ENCODE results near the gene ZNF724. TPM values are rescaled to one million over a fixed set of nuclear protein-coding genes. Genes with fewer than 3 reads are reported as not detected.

The ZNF724 gene
- total and polyA plus RNA-seq, 12 donors = 0.10 to 2.2 (median 1.5) TPM

DNA sequence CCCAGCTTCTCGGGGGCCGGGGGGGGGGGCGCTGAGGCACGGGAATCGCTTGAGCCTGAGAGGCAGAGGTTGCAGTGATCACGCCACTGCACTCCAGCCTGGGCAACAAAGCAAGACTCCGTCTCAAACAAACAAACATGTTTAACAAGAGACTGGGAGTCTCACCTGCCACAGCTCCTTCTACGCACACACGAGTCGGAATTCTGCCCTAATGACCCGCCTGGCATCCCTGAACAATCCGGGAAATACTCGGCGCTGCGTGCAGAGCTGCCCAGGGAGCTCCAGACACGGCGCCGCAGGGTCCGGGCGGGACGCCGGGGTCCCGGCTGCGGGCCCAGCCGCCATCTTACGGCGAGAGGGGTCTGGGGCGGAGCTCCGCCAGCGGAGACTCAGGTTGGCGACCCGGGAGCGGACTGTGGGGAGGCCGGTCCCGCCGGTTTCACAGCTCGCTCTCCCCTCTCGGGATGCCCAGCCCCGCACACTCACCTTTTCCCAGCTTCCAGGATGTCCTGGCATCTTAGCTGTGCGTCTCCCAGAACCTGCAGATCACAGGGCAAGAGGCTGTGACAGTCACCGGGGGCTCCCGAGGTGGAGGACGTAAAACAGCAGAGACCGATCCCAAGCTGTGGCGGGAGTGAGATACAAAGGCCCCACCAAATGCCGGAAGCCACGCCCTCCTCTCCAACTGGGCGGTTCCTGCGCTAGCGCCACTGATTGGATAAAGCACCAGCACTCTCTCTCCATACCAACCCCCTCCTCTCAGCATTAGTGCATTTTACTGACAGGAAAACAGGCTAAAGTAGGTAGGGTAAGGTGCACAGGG is 23.6 kb upstream of the ZNF724 start:
- H3K9me3 ChIP-seq = no peaks in the 10 kb centered on the region
- TF ChIP-seq, protein P1, sequence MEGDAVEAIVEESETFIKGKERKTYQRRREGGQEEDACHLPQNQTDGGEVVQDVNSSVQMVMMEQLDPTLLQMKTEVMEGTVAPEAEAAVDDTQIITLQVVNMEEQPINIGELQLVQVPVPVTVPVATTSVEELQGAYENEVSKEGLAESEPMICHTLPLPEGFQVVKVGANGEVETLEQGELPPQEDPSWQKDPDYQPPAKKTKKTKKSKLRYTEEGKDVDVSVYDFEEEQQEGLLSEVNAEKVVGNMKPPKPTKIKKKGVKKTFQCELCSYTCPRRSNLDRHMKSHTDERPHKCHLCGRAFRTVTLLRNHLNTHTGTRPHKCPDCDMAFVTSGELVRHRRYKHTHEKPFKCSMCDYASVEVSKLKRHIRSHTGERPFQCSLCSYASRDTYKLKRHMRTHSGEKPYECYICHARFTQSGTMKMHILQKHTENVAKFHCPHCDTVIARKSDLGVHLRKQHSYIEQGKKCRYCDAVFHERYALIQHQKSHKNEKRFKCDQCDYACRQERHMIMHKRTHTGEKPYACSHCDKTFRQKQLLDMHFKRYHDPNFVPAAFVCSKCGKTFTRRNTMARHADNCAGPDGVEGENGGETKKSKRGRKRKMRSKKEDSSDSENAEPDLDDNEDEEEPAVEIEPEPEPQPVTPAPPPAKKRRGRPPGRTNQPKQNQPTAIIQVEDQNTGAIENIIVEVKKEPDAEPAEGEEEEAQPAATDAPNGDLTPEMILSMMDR (IDR thresholded peaks at IDR 0.05) = peak in 3 of 9 donors; percentile 6 to 34 (median 19)
- intact Hi-C loops (cut with DNase I) = loop anchor here in 2 of 10 donors (5.0 to 10.0 kb wide), 2 partner anchors 121 to 414 kb away; partner anchors contain the start of genes ZNF675 (in 1 of the 2) and ZNF91 (in 1 of the 2)
- peaks cover 0 to 18% (median 11%) of the 10 kb centered on the region in 9 donors for H3K4me1 ChIP-seq
- H3K27me3 ChIP-seq = no peaks in the 10 kb centered on the region
- H3K36me3 ChIP-seq = peaks cover 0 to 27% (median 0%) of the 10 kb centered on the region in 9 donors
- DNase-seq (peak; percentile 91 to 92), ATAC-seq (peak; percentile 99 to 100 (median 100))
- H3K27ac ChIP-seq = peak overlapping the region in 9 of 10 donors; percentile 69 to 89 (median 84)
- peak overlapping the region; percentile 69 to 100 (median 95) for H3K4me3 ChIP-seq
- WGBS, 2 donors = 0% methylated on average over 50 of the region's 50 CpGs

DNA sequence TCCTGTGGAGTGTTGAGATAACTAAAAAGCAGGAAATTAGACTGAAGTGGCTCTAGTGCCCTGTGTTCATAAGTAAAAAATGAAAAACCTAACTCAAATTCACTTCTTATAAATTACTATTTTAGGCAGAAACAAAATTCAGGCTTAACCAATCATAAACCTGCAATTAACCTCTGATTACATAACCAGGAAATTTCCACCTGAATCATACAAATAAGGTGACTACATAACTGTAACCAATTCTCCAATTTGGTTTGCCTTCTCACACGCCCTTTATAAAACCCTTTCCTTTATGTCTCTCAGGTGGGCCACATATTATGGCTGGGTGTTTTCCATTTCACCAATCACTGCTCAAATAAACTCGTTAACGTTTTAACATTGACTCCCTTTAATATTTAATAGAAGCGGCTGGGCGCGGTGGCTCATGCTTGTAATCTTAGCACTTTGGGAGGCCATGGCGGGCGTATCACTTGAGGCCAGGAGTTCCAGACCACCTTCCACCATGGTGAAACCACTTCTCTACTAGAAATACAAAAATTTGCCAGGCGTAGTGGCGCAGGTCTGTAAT is 22.9 kb upstream of the ZNF724 start:
- intact Hi-C loops (cut with DNase I) = loop anchor here in 2 of 10 donors (5.0 to 10.0 kb wide), 2 partner anchors 122 to 414 kb away; partner anchors contain the start of genes ZNF675 (in 1 of the 2) and ZNF91 (in 1 of the 2)
- DNase-seq (no peak), ATAC-seq (no peak)
- no peaks in the 10 kb centered on the region for H3K27me3 ChIP-seq
- TF ChIP-seq, protein P1 (IDR thresholded peaks at IDR 0.05) = no peak
- H3K4me3 ChIP-seq = peak overlapping the region; percentile 69 to 100 (median 95)
- H3K36me3 ChIP-seq = peaks cover 0 to 34% (median 0%) of the 10 kb centered on the region in 9 donors
- 3% methylated on average over 10 of the region's 10 CpGs for WGBS, 2 donors
- peak overlapping the region in 9 of 10 donors; percentile 69 to 89 (median 84) for H3K27ac ChIP-seq
- no peaks in the 10 kb centered on the region for H3K9me3 ChIP-seq
- peaks cover 0 to 18% (median 11%) of the 10 kb centered on the region in 9 donors for H3K4me1 ChIP-seq

DNA sequence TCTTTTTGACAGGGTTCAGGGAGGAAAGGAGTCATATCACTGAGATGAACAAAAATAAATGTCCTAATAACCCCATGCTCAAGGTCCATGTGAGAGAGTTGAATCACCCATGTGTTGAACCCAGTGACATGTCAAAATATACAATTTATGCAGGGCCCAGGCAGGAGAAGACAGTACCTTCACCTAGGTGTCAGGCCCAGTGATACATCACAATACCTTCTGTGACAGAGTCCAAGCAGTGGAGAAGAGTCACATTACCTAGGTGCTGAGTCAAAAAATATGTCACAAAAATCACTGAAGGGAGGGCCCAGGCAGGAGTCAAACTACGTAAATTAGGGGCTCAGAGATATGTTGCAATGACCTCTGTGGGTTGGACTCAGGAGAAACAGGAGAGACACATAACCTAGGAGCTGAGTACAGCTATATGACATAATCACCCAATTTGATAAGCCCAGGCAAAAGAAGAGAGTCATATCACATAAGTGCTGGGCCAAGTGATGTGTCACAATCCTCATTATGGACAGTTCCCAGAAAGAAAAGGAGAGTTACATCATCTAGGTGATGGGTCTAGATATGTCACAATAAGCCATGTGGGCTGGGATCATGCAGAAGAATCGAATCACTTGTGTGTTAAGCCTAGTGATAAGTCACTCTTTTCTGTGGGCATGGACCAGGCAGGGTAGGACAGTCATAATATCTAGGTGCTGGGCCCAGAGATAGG is 13.8 kb upstream of the ZNF724 start:
- H3K4me1 ChIP-seq = no peaks in the 10 kb centered on the region
- DNase-seq = no peak
- H3K36me3 ChIP-seq = peaks cover 0 to 69% (median 7%) of the 10 kb centered on the region in 9 donors
- no peak overlapping the region for H3K27ac ChIP-seq
- H3K9me3 ChIP-seq = no peaks in the 10 kb centered on the region
- no peak overlapping the region for H3K4me3 ChIP-seq
- peak in 1 of 8 donors; percentile 25 for ATAC-seq
- 88 to 95% methylated on average over 2 of the region's 2 CpGs for WGBS, 2 donors
- TF ChIP-seq, protein P1 (IDR thresholded peaks at IDR 0.05) = no peak
- H3K27me3 ChIP-seq = no peaks in the 10 kb centered on the region
- intact Hi-C loops (cut with DNase I) = loop anchor here in 1 of 10 donors (1.0 kb wide), 1 partner anchor 15 kb away; no protein-coding TSS in a partner anchor

DNA sequence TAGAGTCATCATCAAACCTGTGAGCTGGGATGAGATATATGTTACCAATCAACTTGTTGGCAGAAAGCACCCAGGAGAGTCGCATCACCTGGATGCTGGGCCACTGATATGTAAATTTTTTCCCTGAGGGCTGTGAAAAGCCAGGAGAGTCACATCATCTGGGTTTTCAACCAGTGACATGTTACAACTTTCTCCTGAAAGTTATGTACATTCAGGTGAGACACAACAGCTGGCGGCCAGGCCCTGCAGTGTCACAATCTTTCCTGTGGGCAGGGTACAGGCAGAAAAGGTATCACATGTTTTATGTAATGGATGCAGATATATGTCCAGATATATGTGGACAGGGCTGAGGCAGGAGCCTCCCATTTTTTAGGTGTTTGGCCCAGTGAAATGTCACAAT is 13.2 kb upstream of the ZNF724 start:
- 43 to 71% methylated on average over 2 of the region's 2 CpGs for WGBS, 2 donors
- Histone ChIP-seq H3K4me3 (no peak overlapping the region), H3K4me1 (no peaks in the 10 kb centered on the region), H3K27ac (no peak overlapping the region), H3K36me3 (peaks cover 0 to 69% (median 7%) of the 10 kb centered on the region in 9 donors), H3K9me3 (no peaks in the 10 kb centered on the region), H3K27me3 (no peaks in the 10 kb centered on the region)
- TF ChIP-seq, protein P1 (IDR thresholded peaks at IDR 0.05) = no peak
- DNase-seq (no peak), ATAC-seq (no peak)
- intact Hi-C loops (cut with DNase I) = no loop called here

All from heart right ventricle (tissue), 16 donors.